ENCODE results near the gene NCOA7. TPM values are rescaled to one million over a fixed set of nuclear protein-coding genes. Genes with fewer than 3 reads are reported as not detected.

The NCOA7 gene
- total RNA-seq, 1 experiment from 2014 or later, result 37.3 TPM

DNA sequence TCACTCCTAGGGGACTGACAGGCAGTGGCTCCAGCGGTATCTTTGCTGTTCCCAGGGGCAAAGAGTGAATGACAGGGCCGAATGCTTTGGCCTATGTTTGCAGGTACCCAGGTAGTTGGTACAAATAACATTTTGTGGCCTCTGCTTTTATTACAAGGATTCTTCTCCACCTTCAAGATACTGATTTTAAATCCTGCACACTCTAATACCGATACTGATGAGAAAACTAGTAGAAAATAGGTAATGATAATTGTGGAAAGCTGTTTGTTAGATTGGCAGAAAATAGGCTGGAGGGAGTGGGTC is 166.6 kb downstream of the NCOA7 start:
- POLR2A ChIA-PET, result no interaction called here
- TF ChIP-seq SIN3A (IDR thresholded peaks at IDR 0.05; ENCODE audit: borderline replicate concordance, insufficient read depth, low read depth, low read length) (no peak), TCF7L2 (IDR thresholded peaks at IDR 0.05; ENCODE audit: low read depth, low read length) (no peak), POLR2AphosphoS5 (IDR thresholded peaks at IDR 0.05; ENCODE audit: low read depth, low read length) (no peak)
- TF ChIP-seq, protein P1, sequence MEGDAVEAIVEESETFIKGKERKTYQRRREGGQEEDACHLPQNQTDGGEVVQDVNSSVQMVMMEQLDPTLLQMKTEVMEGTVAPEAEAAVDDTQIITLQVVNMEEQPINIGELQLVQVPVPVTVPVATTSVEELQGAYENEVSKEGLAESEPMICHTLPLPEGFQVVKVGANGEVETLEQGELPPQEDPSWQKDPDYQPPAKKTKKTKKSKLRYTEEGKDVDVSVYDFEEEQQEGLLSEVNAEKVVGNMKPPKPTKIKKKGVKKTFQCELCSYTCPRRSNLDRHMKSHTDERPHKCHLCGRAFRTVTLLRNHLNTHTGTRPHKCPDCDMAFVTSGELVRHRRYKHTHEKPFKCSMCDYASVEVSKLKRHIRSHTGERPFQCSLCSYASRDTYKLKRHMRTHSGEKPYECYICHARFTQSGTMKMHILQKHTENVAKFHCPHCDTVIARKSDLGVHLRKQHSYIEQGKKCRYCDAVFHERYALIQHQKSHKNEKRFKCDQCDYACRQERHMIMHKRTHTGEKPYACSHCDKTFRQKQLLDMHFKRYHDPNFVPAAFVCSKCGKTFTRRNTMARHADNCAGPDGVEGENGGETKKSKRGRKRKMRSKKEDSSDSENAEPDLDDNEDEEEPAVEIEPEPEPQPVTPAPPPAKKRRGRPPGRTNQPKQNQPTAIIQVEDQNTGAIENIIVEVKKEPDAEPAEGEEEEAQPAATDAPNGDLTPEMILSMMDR (IDR thresholded peaks at IDR 0.05), result no peak
- TF ChIP-seq, protein P2, sequence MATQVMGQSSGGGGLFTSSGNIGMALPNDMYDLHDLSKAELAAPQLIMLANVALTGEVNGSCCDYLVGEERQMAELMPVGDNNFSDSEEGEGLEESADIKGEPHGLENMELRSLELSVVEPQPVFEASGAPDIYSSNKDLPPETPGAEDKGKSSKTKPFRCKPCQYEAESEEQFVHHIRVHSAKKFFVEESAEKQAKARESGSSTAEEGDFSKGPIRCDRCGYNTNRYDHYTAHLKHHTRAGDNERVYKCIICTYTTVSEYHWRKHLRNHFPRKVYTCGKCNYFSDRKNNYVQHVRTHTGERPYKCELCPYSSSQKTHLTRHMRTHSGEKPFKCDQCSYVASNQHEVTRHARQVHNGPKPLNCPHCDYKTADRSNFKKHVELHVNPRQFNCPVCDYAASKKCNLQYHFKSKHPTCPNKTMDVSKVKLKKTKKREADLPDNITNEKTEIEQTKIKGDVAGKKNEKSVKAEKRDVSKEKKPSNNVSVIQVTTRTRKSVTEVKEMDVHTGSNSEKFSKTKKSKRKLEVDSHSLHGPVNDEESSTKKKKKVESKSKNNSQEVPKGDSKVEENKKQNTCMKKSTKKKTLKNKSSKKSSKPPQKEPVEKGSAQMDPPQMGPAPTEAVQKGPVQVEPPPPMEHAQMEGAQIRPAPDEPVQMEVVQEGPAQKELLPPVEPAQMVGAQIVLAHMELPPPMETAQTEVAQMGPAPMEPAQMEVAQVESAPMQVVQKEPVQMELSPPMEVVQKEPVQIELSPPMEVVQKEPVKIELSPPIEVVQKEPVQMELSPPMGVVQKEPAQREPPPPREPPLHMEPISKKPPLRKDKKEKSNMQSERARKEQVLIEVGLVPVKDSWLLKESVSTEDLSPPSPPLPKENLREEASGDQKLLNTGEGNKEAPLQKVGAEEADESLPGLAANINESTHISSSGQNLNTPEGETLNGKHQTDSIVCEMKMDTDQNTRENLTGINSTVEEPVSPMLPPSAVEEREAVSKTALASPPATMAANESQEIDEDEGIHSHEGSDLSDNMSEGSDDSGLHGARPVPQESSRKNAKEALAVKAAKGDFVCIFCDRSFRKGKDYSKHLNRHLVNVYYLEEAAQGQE (IDR thresholded peaks at IDR 0.05; ENCODE audit: insufficient read depth in 1 of 2, low read depth in 2 of 2, low read length in 1 of 2), result no peak
- Histone ChIP-seq H3K4me3 (ENCODE audit: low read depth in 2 of 2, low read length in 2 of 2) (peak overlapping the region; percentile 72 to 87), H3K27me3 (ENCODE audit: control insufficient read depth, insufficient read depth, low read length) (no peaks in the 10 kb centered on the region), H3K9me3 (ENCODE audit: control insufficient read depth, insufficient read depth, low read depth, low read length) (no peaks in the 10 kb centered on the region), H3K36me3 (ENCODE audit: control insufficient read depth, insufficient read depth, low read length) (no peaks in the 10 kb centered on the region), H3K4me1 (ENCODE audit: control insufficient read depth, insufficient read depth, low read length) (peaks cover 23% of the 10 kb centered on the region), H3K27ac (ENCODE audit: low read length) (peak overlapping the region; percentile 79)
- intact Hi-C loops (cut with micrococcal nuclease; ENCODE audit: unreplicated experiment), result loop anchor here (2.0 kb wide), 1 partner anchor 177 kb away; no protein-coding TSS in a partner anchor
- BruUV-seq (replicated peaks), result no TSS peak
- DNase-seq (ENCODE audit: low read depth, low spot score) (no peak), ATAC-seq (no peak)
- CTCF ChIA-PET, result interaction anchor here (1.0 to 1.7 kb wide), 4 partner anchors 17 to 167 kb away, joined by 3 to 16 read pairs (median 5); partner anchors contain the start of gene TRMT11
- in situ Hi-C loops (cut with HindIII; ENCODE audit: low pct_unique_long_range_greater_than_20kb, low sequenced_read_pairs), result no loop called here

DNA sequence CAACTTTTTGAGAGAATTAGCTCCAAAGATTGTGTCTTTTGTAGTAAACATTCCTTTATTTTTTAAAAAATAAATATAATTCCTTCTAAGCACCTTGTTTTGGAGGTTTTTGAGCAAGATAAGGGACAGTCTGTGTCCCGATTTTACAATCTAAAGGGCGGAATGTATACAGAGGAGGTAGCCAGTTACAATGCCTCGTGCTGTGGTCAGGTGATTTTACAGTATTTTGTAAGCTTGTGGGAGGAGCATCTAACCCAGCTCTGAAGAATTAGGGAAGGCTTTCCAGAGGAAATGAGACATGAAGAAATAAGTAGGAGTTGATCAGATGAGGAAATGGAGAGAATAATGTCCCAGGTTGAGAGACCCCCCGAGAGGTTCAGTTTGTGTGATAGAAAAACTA is 167.1 kb downstream of the NCOA7 start:
- intact Hi-C loops (cut with micrococcal nuclease; ENCODE audit: unreplicated experiment), result loop anchor here (2.0 kb wide), 1 partner anchor 177 kb away; no protein-coding TSS in a partner anchor
- Histone ChIP-seq H3K27ac (ENCODE audit: low read length) (peak overlapping the region; percentile 79), H3K4me3 (ENCODE audit: low read depth in 2 of 2, low read length in 2 of 2) (peak overlapping the region; percentile 72 to 87), H3K36me3 (ENCODE audit: control insufficient read depth, insufficient read depth, low read length) (no peaks in the 10 kb centered on the region), H3K9me3 (ENCODE audit: control insufficient read depth, insufficient read depth, low read depth, low read length) (no peaks in the 10 kb centered on the region), H3K27me3 (ENCODE audit: control insufficient read depth, insufficient read depth, low read length) (no peaks in the 10 kb centered on the region), H3K4me1 (ENCODE audit: control insufficient read depth, insufficient read depth, low read length) (peaks cover 23% of the 10 kb centered on the region)
- ChIA-PET CTCF (interaction anchor here (0.6 to 1.3 kb wide), 4 partner anchors 16 to 297 kb away, joined by 3 to 6 read pairs (median 4); partner anchors contain the start of gene TRMT11), POLR2A (no interaction called here)
- in situ Hi-C loops (cut with HindIII; ENCODE audit: low pct_unique_long_range_greater_than_20kb, low sequenced_read_pairs), result no loop called here
- no TSS peak for BruUV-seq (replicated peaks)
- no peak for DNase-seq (ENCODE audit: low read depth, low spot score)
- TF ChIP-seq TCF7L2 (IDR thresholded peaks at IDR 0.05; ENCODE audit: low read depth, low read length) (no peak), SIN3A (IDR thresholded peaks at IDR 0.05; ENCODE audit: borderline replicate concordance, insufficient read depth, low read depth, low read length) (no peak), POLR2AphosphoS5 (IDR thresholded peaks at IDR 0.05; ENCODE audit: low read depth, low read length) (no peak)
- TF ChIP-seq, protein P1 (IDR thresholded peaks at IDR 0.05), result no peak
- TF ChIP-seq, protein P2 (IDR thresholded peaks at IDR 0.05; ENCODE audit: insufficient read depth in 1 of 2, low read depth in 2 of 2, low read length in 1 of 2), result no peak
- no peak for ATAC-seq

All from Panc1 (cell line).